ENCODE results near the gene ODAM.

The ODAM gene

GRCh38 chr4:70195425-70195824, at the start of gene ODAM:
Gene ODAM, plus strand, starts transcription at chr4:70195725. Its CDS starts 819 bp downstream, at chr4:70196544.
- H3K27ac ChIP-seq, result peak within 1 kb of the TSS; percentile 79; the same call in 1 of the 2 replicates
- TF ChIP-seq CTCF (conservative IDR thresholded peaks at IDR 0.05), result no peak

- no peak for TF ChIP-seq CTCF (conservative IDR thresholded peaks at IDR 0.05)
Observed at GRCh38 chr4:70151271-70151670, 44.3 kb upstream of the ODAM start.

GRCh38 chr4:70152088-70152487, 43.4 kb upstream of the ODAM start:
- no peak for TF ChIP-seq CTCF (conservative IDR thresholded peaks at IDR 0.05)

More at GRCh38 chr4:70151271-70151670, 44.3 kb upstream of the ODAM start:
- no peak overlapping the region for H3K27ac ChIP-seq

GRCh38 chr4:70153937-70154336, 41.6 kb upstream of the ODAM start, which contains the start of gene PRR27:
Gene PRR27, plus strand, starts transcription at chr4:70154237. Its CDS starts 139 bp downstream, at chr4:70154376.
- TF ChIP-seq CTCF (conservative IDR thresholded peaks at IDR 0.05), result no peak

More at GRCh38 chr4:70152088-70152487, 43.4 kb upstream of the ODAM start:
- no peak overlapping the region for H3K27ac ChIP-seq

GRCh38 chr4:70158576-70158975, 36.9 kb upstream of the ODAM start:
- no peak overlapping the region for H3K27ac ChIP-seq
- TF ChIP-seq CTCF (conservative IDR thresholded peaks at IDR 0.05), result no peak

More at GRCh38 chr4:70153937-70154336, 41.6 kb upstream of the ODAM start, which contains the start of gene PRR27:
- no peak within 1 kb of the TSS for H3K27ac ChIP-seq

- no peak for TF ChIP-seq CTCF (conservative IDR thresholded peaks at IDR 0.05)
- H3K27ac ChIP-seq, result no peak overlapping the region
Observed at GRCh38 chr4:70177090-70177489, 18.4 kb upstream of the ODAM start.

- H3K27ac ChIP-seq, result no peak overlapping the region
- no peak for TF ChIP-seq CTCF (conservative IDR thresholded peaks at IDR 0.05)
Observed at GRCh38 chr4:70178075-70178660, 17.4 kb upstream of the ODAM start.
